Mammary epithelial cell (primary cell): ENCODE results near the gene OMG.

ENCODE experiments used
- EZH2 ChIP-seq: IDR thresholded peaks from 2 replicates; pipeline ENCODE4 v1.6.1; 2012; ENCODE audit warnings: low read length, inconsistent platforms, borderline replicate concordance
- TF ChIP-seq, protein P1 (sequence below), 2 donors: IDR thresholded peaks in 1 of 2; conservative IDR thresholded peaks in 1 of 2; 2 replicates each; pipeline ENCODE4 v1.5.1; 2011 to 2012; ENCODE audit warnings: inconsistent platforms in 2 of 2, low read length in 2 of 2, mild to moderate bottlenecking in 2 of 2, control low read depth in 1 of 2, low read depth in 1 of 2; ENCODE audit not compliant: insufficient read depth in 1 of 2; ENCODE audit errors: extremely low read depth in 1 of 2

DNA sequence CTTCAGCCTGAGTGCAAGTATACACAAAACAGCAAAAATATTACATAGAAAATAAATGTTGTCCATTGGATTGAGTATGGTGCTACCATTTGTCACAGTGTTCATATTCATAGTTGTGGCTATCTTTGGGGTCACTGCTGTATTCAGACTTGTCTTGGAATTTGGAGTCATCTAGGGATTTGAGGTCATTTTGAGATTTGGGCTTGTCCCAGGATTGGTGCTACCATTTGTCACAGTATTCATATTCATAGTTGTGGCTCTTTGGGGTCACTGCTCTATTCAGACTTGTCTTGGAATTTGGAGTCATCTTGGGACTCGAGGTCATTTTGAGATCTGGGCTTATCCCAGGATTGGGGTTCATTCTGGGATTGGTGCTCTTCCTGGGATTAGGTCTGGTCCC lies 24.8 kb downstream of the OMG start:
- TF ChIP-seq, protein P1, sequence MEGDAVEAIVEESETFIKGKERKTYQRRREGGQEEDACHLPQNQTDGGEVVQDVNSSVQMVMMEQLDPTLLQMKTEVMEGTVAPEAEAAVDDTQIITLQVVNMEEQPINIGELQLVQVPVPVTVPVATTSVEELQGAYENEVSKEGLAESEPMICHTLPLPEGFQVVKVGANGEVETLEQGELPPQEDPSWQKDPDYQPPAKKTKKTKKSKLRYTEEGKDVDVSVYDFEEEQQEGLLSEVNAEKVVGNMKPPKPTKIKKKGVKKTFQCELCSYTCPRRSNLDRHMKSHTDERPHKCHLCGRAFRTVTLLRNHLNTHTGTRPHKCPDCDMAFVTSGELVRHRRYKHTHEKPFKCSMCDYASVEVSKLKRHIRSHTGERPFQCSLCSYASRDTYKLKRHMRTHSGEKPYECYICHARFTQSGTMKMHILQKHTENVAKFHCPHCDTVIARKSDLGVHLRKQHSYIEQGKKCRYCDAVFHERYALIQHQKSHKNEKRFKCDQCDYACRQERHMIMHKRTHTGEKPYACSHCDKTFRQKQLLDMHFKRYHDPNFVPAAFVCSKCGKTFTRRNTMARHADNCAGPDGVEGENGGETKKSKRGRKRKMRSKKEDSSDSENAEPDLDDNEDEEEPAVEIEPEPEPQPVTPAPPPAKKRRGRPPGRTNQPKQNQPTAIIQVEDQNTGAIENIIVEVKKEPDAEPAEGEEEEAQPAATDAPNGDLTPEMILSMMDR (conservative IDR thresholded peaks at IDR 0.05 in 1 of 2, IDR thresholded peaks at IDR 0.05 in 1 of 2; ENCODE audit: extremely low read depth in 1 of 2, insufficient read depth in 1 of 2, low read depth in 1 of 2, low read length in 2 of 2) = no peak
- TF ChIP-seq EZH2 = no peak
